ENCODE data around the gene MREG. TPM values are rescaled to one million over a fixed set of nuclear protein-coding genes. Genes with fewer than 3 reads are reported as not detected.

MREG gene
- total RNA-seq, 6 donors from 2014 or later, result 15.4 to 22.6 (median 19.4) TPM

GRCh38 chr2:215900203-215900611 lies 113.1 kb downstream of the MREG start:
- DNase-seq (peak in 1 of 2 donors; percentile 63), ATAC-seq (ENCODE audit: low FRiP score in 2 of 2) (peak; percentile 16 to 45)
- H3K4me3 ChIP-seq, result no peak overlapping the region
- no peaks in the 10 kb centered on the region for H3K9me3 ChIP-seq
- peak in 2 of 4 donors; percentile 30 to 66 for TF ChIP-seq EP300 (IDR thresholded peaks at IDR 0.05)
- TF ChIP-seq POLR2AphosphoS5 (IDR thresholded peaks at IDR 0.05), result peak; percentile 45 to 65
- TF ChIP-seq, protein P1, sequence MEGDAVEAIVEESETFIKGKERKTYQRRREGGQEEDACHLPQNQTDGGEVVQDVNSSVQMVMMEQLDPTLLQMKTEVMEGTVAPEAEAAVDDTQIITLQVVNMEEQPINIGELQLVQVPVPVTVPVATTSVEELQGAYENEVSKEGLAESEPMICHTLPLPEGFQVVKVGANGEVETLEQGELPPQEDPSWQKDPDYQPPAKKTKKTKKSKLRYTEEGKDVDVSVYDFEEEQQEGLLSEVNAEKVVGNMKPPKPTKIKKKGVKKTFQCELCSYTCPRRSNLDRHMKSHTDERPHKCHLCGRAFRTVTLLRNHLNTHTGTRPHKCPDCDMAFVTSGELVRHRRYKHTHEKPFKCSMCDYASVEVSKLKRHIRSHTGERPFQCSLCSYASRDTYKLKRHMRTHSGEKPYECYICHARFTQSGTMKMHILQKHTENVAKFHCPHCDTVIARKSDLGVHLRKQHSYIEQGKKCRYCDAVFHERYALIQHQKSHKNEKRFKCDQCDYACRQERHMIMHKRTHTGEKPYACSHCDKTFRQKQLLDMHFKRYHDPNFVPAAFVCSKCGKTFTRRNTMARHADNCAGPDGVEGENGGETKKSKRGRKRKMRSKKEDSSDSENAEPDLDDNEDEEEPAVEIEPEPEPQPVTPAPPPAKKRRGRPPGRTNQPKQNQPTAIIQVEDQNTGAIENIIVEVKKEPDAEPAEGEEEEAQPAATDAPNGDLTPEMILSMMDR (IDR thresholded peaks at IDR 0.05), result no peak
- whole genome bisulfite sequencing, 2 donors, result 52 to 80% methylated on average over 4 of the region's 4 CpGs
- H3K27ac ChIP-seq, result no peak overlapping the region
- H3K4me1 ChIP-seq, result peaks cover 0 to 20% (median 5%) of the 10 kb centered on the region in 4 donors
- H3K36me3 ChIP-seq, result no peaks in the 10 kb centered on the region
- H3K27me3 ChIP-seq, result no peaks in the 10 kb centered on the region

- Histone ChIP-seq H3K4me3 (no peak overlapping the region), H3K9me3 (no peaks in the 10 kb centered on the region), H3K27me3 (no peaks in the 10 kb centered on the region), H3K4me1 (peaks cover 0 to 20% (median 5%) of the 10 kb centered on the region in 4 donors), H3K27ac (no peak overlapping the region), H3K36me3 (no peaks in the 10 kb centered on the region)
- ATAC-seq (ENCODE audit: low FRiP score in 2 of 2) (peak in 1 of 2 donors; percentile 46), DNase-seq (no peak)
- TF ChIP-seq POLR2AphosphoS5 (IDR thresholded peaks at IDR 0.05), result no peak
- no peak for TF ChIP-seq EP300 (IDR thresholded peaks at IDR 0.05)
- TF ChIP-seq, protein P1 (IDR thresholded peaks at IDR 0.05), result no peak
- no peak for TF ChIP-seq POLR2A (IDR thresholded peaks at IDR 0.05)
- WGBS, 2 donors, result 75 to 76% methylated on average over 14 of the region's 14 CpGs
Measured at GRCh38 chr2:215899141-215900074, 113.9 kb downstream of the MREG start.

- ATAC-seq (ENCODE audit: low FRiP score in 2 of 2), result no peak
- Histone ChIP-seq H3K36me3 (no peaks in the 10 kb centered on the region), H3K9me3 (no peaks in the 10 kb centered on the region), H3K4me1 (peaks cover 0 to 20% (median 5%) of the 10 kb centered on the region in 4 donors), H3K4me3 (no peak overlapping the region), H3K27ac (no peak overlapping the region), H3K27me3 (no peaks in the 10 kb centered on the region)
- TF ChIP-seq EP300 (IDR thresholded peaks at IDR 0.05), result no peak
- TF ChIP-seq, protein P1 (IDR thresholded peaks at IDR 0.05), result no peak
- TF ChIP-seq POLR2AphosphoS5 (IDR thresholded peaks at IDR 0.05), result no peak
- no peak for TF ChIP-seq POLR2A (IDR thresholded peaks at IDR 0.05)
- WGBS, 2 donors, result 57% methylated on average over 2 of the region's 2 CpGs
- no peak for DNase-seq
Measured at GRCh38 chr2:215898363-215898762, 115.0 kb downstream of the MREG start.

DNA sequence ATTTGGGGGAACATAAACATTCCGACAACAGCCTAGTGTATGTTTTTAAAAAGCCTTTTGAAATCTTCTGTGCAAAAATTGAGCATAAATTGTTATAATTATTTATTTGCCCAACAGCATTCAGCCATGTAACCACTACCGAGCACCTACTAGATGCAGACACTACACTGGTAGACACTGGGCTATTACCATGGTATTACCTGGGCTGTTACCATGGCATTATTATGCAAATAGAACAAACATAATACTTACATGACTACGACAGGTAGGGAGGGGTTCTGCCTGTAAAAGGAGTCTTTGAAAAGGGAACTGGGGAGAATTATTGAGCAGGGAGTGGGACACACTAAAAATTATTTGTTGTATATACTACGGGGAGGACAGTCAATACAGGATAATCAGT lies 116.4 kb downstream of the MREG start:
- no peak for DNase-seq
- 70% methylated on average over 4 of the region's 4 CpGs for WGBS, 2 donors
- TF ChIP-seq EP300 (IDR thresholded peaks at IDR 0.05) (no peak), POLR2A (IDR thresholded peaks at IDR 0.05) (no peak), POLR2AphosphoS5 (IDR thresholded peaks at IDR 0.05) (no peak)
- TF ChIP-seq, protein P1 (IDR thresholded peaks at IDR 0.05), result no peak
- Histone ChIP-seq H3K4me3 (no peak overlapping the region), H3K9me3 (no peaks in the 10 kb centered on the region), H3K4me1 (peaks cover 0 to 20% (median 5%) of the 10 kb centered on the region in 4 donors), H3K36me3 (no peaks in the 10 kb centered on the region), H3K27me3 (no peaks in the 10 kb centered on the region), H3K27ac (no peak overlapping the region)
- ATAC-seq (ENCODE audit: low FRiP score in 2 of 2), result no peak
